Vagina (tissue), 2 donors: ENCODE data around the gene OOSP4B.

ENCODE experiments used
- POLR2A ChIP-seq, 2 donors: fragments of 450-650 bp; IDR thresholded peaks; one replicate each; pipeline ENCODE4 v1.6.1; 2017; ENCODE audit warnings: antibody characterized with exemption in 2 of 2, mild to moderate bottlenecking in 2 of 2, moderate library complexity in 2 of 2
- TF ChIP-seq, protein P1 (sequence below), 3 experiments: fragments of 450-650 bp in 2 of 3; fragments of 200-600 bp in 1 of 3; sonication (generic) in 1 of 3; IDR thresholded peaks; one replicate each; pipeline ENCODE4 v1.5.1; 2017 to 2019; ENCODE audit warnings: antibody characterized with exemption in 3 of 3, mild to moderate bottlenecking in 2 of 3, moderate library complexity in 2 of 3

- TF ChIP-seq POLR2A (IDR thresholded peaks at IDR 0.05), result no peak
- TF ChIP-seq, protein P1, sequence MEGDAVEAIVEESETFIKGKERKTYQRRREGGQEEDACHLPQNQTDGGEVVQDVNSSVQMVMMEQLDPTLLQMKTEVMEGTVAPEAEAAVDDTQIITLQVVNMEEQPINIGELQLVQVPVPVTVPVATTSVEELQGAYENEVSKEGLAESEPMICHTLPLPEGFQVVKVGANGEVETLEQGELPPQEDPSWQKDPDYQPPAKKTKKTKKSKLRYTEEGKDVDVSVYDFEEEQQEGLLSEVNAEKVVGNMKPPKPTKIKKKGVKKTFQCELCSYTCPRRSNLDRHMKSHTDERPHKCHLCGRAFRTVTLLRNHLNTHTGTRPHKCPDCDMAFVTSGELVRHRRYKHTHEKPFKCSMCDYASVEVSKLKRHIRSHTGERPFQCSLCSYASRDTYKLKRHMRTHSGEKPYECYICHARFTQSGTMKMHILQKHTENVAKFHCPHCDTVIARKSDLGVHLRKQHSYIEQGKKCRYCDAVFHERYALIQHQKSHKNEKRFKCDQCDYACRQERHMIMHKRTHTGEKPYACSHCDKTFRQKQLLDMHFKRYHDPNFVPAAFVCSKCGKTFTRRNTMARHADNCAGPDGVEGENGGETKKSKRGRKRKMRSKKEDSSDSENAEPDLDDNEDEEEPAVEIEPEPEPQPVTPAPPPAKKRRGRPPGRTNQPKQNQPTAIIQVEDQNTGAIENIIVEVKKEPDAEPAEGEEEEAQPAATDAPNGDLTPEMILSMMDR (IDR thresholded peaks at IDR 0.05), result no peak
Observed at GRCh38 chr11:59997800-59998199, 19.2 kb upstream of the OOSP4B start.
